ENCODE results near the gene PGAP3.
A peak's percentile ranks its signal among the peaks of the same experiment; 100 is the strongest.
"Not testable (repeated sequence)": the region's sequence is repeated elsewhere in the genome, so short reads cannot be mapped to it uniquely, and the experiment has no call there.

The PGAP3 gene

GRCh38 chr17:39687546-39688474 lies at the start of gene PGAP3:
PGAP3 (minus strand) TSS chr17:39688057; CDS start chr17:39688014, 43 bp downstream.
- DNase-seq (ENCODE audit: low read depth), result peak; percentile 61

GRCh38 chr17:39737206-39737759 lies 49.4 kb upstream of the PGAP3 start:
- DNase-seq (ENCODE audit: low read depth), result no peak

GRCh38 chr17:39736319-39737165 lies 48.7 kb upstream of the PGAP3 start:
- DNase-seq (ENCODE audit: low read depth), result no peak

GRCh38 chr17:39735882-39736281 lies 48.0 kb upstream of the PGAP3 start:
- DNase-seq (ENCODE audit: low read depth), result no peak

- DNase-seq (ENCODE audit: low read depth), result no peak
Observed at GRCh38 chr17:39732586-39732985, 44.7 kb upstream of the PGAP3 start.

GRCh38 chr17:39730095-39730921 lies 42.5 kb upstream of the PGAP3 start, which contains the start of gene MIEN1:
MIEN1 (minus strand) TSS chr17:39730532; CDS start chr17:39730495, 37 bp downstream.
- no peak for DNase-seq (ENCODE audit: low read depth)

- no peak for DNase-seq (ENCODE audit: low read depth)
Observed at GRCh38 chr17:39729280-39729851, 41.5 kb upstream of the PGAP3 start.

- DNase-seq (ENCODE audit: low read depth), result no peak
Observed at GRCh38 chr17:39727556-39727955, 39.7 kb upstream of the PGAP3 start.

- no peak for DNase-seq (ENCODE audit: low read depth)
Observed at GRCh38 chr17:39726617-39727016, 38.8 kb upstream of the PGAP3 start.

GRCh38 chr17:39725923-39726322 lies 38.1 kb upstream of the PGAP3 start:
- DNase-seq (ENCODE audit: low read depth), result not testable (repeated sequence)

GRCh38 chr17:39724731-39725130 lies 36.9 kb upstream of the PGAP3 start:
- no peak for DNase-seq (ENCODE audit: low read depth)

GRCh38 chr17:39722965-39723848 lies 35.4 kb upstream of the PGAP3 start:
- no peak for DNase-seq (ENCODE audit: low read depth)

- no peak for DNase-seq (ENCODE audit: low read depth)
Observed at GRCh38 chr17:39722104-39722503, 34.2 kb upstream of the PGAP3 start.

GRCh38 chr17:39719563-39720355 lies 31.9 kb upstream of the PGAP3 start:
- DNase-seq (ENCODE audit: low read depth), result no peak

GRCh38 chr17:39717660-39718059 lies 29.8 kb upstream of the PGAP3 start:
- DNase-seq (ENCODE audit: low read depth), result no peak

- no peak for DNase-seq (ENCODE audit: low read depth)
Observed at GRCh38 chr17:39716879-39717536, 29.2 kb upstream of the PGAP3 start.

- DNase-seq (ENCODE audit: low read depth), result no peak
Observed at GRCh38 chr17:39716073-39716818, 28.4 kb upstream of the PGAP3 start.

Measured in HS-27A (cell line).